HG03575 (cell line): ENCODE measurements around the gene C13orf42.

Experiments
- ATAC-seq: cut with Tn5 transposase; IDR thresholded peaks from one replicate; pipeline ENCODE4 v1.9.1; 2021; ENCODE audit not compliant: unreplicated experiment, insufficient number of reproducible peaks, low FRiP score; ENCODE audit errors: extremely low read depth

Gene C13orf42

DNA sequence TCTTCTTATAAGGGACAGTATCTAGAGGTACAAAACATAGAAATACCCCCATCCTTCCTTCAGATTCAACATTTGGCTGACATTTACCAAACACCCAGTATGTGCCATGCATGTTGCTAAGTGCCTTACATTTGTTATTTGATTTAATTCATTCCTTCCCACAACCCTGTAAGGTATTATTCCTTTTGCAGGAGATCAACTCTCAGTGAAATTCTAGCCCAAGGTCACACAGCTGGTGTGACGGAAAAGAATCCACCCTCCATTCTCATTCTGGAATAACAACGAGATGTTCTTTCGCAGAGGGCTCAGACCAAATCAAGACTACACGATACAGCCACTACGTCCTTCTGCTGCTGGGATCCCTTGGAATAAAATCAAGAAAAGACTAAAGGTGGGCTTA lies 67.8 kb downstream of the C13orf42 start:
- no peak for ATAC-seq

DNA sequence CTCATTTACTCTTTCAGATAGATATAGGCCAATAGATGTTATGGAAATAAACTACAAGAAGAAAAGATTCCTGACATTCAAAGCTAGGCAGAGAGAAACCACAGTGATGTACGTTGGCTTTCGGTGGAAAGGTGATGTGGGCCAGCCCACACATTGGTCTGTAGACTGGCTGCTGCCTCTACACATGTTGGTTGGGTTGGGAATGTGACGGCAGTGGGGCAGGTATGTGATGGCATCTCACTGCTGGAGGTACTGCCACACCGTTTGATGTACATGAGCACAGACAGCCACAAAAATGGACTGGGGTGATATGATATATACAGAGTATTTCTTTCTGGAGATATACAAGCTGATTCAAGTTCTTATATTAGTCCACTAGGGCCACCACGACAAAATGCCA lies 69.4 kb downstream of the C13orf42 start:
- ATAC-seq = no peak

DNA sequence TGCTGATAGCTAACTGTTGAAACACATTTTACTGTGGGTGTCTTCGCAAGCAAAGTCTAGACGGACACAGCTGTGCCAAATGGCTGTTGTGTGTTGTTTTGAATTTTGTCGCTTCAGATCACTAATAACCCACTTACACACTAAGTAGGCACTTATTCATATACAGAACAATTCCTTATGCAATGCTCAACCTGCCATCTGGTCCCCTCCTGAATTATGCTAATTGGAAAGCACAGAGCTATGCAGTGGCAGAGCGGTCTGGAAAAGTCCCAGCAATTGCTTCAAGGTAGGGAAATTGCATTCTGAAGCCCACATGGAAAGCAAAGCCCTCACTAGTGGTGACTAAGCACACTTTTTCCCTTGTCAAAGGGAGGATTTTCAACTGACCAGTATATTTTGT lies 69.9 kb downstream of the C13orf42 start:
- ATAC-seq = no peak

DNA sequence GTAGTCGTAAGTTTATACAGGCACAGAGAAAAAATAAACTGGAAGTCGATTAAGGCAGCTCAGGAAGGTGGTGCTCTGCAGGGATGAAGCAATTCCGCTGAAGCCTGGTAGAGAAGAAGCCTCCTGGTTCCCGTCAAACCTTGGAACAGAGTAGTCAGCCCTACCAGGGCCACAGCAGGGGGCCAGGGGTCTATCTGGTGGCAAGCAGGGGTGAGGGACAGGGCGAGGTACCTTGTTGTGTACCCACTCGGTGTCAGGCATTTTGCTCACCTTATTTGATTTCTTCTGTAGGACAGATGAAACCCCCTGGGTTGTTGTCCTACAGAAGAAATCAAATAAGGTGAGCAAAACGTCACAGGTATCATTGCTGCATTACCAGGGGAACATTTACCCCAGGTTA lies 70.6 kb downstream of the C13orf42 start:
- no peak for ATAC-seq

DNA sequence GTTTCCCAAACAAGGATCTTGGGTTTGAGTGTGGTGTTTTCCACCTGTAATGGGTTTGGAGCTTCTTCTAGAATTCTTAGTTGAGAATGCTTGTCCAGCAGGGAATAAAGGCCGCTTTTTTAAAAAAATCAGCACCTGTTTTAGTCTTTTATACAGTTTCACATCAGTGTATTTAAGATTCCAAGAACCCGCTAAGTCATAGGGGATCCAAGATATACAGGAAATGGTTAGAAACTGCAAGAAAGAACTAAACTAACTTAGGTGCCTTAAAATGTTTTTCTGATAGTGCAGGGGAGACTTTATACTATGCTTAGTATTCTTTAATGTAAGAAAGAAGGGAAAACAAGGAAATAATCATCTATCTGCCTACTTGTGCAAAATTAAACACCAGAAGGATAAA lies 74.7 kb downstream of the C13orf42 start:
- no peak for ATAC-seq

DNA sequence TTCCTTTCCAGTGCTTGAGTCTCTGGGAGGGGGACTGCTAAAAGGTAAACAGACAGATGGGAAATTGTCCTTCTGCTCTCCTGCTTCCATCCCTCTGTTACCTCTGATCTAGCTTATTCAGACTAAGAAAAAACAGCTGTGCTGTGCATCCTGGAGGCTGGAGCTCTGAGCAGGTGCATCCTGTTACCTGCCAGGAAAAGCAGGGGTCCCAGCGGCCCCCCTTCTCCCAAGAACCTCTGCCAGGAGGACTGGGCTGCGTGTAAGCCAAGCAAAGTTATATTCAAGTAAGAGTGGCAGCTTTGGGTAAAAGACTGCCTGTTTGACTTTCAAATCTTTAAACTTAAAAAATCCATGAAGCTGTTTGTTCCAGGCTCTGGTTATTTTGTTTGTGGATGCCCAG lies 75.1 kb downstream of the C13orf42 start:
- ATAC-seq = no peak

DNA sequence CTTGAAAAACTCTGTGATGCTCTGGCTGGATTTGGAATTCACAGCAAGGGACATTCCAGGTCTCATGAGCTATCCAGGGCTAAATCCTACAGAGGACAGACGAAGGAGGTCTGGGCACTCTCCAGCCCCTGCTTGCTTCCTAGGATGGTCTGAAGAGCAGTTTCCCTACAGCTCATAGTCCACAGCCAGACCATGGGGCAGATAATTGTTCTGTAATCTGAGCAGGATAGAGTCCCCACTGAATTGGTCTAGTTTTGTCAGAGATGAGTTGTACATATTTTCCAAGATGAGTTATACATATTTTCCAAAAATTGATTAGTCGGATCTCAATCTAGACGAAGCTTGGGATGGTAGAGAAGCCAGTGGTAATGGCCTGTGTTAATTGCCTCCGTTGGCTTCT lies 75.6 kb downstream of the C13orf42 start:
- no peak for ATAC-seq

DNA sequence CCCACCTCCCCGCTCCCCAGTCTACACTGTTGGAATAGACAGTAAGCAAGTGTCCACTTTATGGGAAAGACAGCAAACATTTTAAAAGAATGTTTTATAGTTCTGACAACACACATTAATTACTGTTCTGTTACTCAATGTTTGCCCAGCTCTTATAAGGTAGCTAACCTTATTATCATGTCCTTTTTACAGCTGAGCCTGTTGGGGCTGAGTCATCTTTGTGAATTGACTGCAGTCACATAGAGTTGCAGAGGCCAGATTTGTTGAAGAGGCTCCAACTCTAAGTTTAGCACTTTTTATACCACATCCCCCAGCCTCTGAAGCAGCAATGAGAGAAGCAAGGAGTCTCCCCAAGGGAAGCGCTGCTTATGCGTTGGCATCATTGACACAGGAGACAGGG lies 76.2 kb downstream of the C13orf42 start:
- no peak for ATAC-seq

DNA sequence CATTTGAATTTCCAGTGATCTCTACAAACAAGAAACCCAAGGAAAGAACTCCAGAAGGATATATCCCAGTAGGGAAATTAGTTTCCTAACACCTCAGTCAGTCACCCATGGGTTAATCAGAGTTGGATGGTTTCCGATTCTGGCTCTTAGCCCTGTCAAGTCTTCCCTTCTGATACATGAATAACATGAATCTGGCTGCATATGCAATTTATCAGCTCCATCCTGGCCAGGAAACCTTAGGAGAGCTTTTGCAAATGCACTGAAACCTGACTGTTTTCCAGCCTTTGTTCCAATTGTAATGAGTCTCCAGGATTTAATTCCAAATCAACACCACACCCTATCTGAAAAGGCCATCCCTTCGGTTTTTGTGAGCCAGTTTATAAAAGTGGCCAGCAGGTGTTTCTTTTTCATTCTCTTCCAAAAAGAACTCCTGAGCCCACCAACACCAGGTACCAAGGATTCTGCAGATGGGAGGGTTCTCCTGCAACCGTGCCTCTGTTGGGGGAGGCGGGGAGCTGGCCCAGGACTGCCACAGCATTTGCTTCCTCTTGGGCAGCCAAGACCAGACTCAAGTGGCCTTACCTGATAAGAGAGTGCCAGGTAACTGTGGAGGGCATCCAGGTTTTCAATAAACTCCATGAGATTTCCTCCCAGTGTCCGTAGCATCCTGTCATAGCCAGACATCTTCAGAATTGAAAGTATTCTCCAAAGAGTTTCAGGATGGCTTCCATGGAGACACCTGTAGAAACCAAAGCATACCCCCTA lies 77.5 kb downstream of the C13orf42 start:
- ATAC-seq = no peak

DNA sequence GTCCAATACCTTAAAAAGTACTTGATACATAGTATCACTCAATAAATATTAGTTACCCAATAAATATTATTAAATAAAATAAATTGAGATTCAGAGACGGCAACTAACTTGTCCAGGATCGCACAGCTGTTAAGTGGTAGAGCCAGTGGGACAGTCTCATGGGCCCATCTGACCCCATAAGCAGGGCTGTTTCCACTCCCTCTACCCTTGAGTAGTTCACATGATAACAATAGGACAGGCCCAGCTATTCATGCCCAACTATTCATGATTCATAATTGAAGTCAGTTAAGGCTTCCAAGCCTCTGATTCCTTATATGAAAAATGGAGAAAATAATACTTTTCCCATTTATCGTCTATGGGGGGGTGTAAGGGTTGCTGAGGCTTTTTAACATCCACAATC lies 78.2 kb downstream of the C13orf42 start:
- no peak for ATAC-seq
